IMR-90 (cell line): ENCODE measurements around the gene STK10.
A peak's percentile ranks its signal among the peaks of the same experiment; 100 is the strongest.

Experiments used
- BHLHE40 ChIP-seq: fragments of 150-350 bp; IDR thresholded peaks from 2 replicates; pipeline ENCODE4 v1.6.1; 2016; ENCODE audit warnings: mild to moderate bottlenecking, low read depth, low read length
- CEBPB ChIP-seq: IDR thresholded peaks from 2 replicates; pipeline ENCODE4 v1.6.1; 2012; ENCODE audit warnings: low read depth, low read length, improper control_type of control experiment
- CTCF ChIP-seq: conservative IDR thresholded peaks from 2 replicates; pipeline ENCODE4 v1.5.1; 2012; ENCODE audit warnings: mild to moderate bottlenecking, low read depth, low read length, improper control_type of control experiment
- FOS ChIP-seq: fragments of 150-350 bp; IDR thresholded peaks from 2 replicates; pipeline ENCODE4 v1.6.1; 2016; ENCODE audit warnings: low read depth, low read length
- MAFK ChIP-seq: IDR thresholded peaks from 2 replicates; pipeline ENCODE4 v1.6.1; 2012; ENCODE audit warnings: low read depth, low read length, improper control_type of control experiment
- MAZ ChIP-seq: IDR thresholded peaks from 2 replicates; pipeline ENCODE4 v1.6.1; 2012; ENCODE audit warnings: low read depth, mild to moderate bottlenecking, low read length, improper control_type of control experiment, moderate library complexity, borderline replicate concordance
- MXI1 ChIP-seq: IDR thresholded peaks from 2 replicates; pipeline ENCODE4 v1.6.1; 2012; ENCODE audit warnings: low read depth, mild to moderate bottlenecking, low read length, moderate library complexity, borderline replicate concordance
- POLR2A ChIP-seq: IDR thresholded peaks from 2 replicates; pipeline ENCODE4 v1.6.1; 2012; ENCODE audit warnings: mild to moderate bottlenecking, low read depth, low read length
- RAD21 ChIP-seq: IDR thresholded peaks from 2 replicates; pipeline ENCODE4 v1.6.1; 2012; ENCODE audit warnings: low read length, improper control_type of control experiment
- RCOR1 ChIP-seq: IDR thresholded peaks from 2 replicates; pipeline ENCODE4 v1.6.1; 2012; ENCODE audit warnings: mild to moderate bottlenecking, low read length, improper control_type of control experiment; ENCODE audit not compliant: insufficient replicate concordance
- RFX5 ChIP-seq: IDR thresholded peaks from 2 replicates; pipeline ENCODE4 v1.8.0; 2012; ENCODE audit warnings: low read depth, mild to moderate bottlenecking, low read length, moderate library complexity
- SMC3 ChIP-seq: fragments of 150-350 bp; IDR thresholded peaks from 2 replicates; pipeline ENCODE4 v1.6.1; 2016; ENCODE audit warnings: low read depth, mild to moderate bottlenecking, antibody characterized with exemption, low read length, moderate library complexity
- USF2 ChIP-seq: fragments of 150-350 bp; IDR thresholded peaks from 2 replicates; pipeline ENCODE4 v1.6.1; 2017; ENCODE audit warnings: mild to moderate bottlenecking, antibody characterized with exemption, low read length, low read depth
- TF ChIP-seq, protein P1 (sequence below): fragments of 150-350 bp; IDR thresholded peaks from 2 replicates; pipeline ENCODE4 v1.6.1; 2016; ENCODE audit warnings: low read depth, mild to moderate bottlenecking, low read length, moderate library complexity, borderline replicate concordance

- TF ChIP-seq MAZ (no peak), CTCF (no peak), RAD21 (no peak; the same call in 1 of the 2 replicates), POLR2A (no peak), MXI1 (peak; percentile 47; the same call in 1 of the 2 replicates), CEBPB (no peak), SMC3 (no peak), RFX5 (no peak), USF2 (no peak), MAFK (no peak), RCOR1 (no peak), BHLHE40 (peak; percentile 48; the same call in 1 of the 2 replicates), FOS (no peak)
- TF ChIP-seq, protein P1, sequence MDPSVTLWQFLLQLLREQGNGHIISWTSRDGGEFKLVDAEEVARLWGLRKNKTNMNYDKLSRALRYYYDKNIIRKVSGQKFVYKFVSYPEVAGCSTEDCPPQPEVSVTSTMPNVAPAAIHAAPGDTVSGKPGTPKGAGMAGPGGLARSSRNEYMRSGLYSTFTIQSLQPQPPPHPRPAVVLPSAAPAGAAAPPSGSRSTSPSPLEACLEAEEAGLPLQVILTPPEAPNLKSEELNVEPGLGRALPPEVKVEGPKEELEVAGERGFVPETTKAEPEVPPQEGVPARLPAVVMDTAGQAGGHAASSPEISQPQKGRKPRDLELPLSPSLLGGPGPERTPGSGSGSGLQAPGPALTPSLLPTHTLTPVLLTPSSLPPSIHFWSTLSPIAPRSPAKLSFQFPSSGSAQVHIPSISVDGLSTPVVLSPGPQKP, result no peak
These were observed 80.5 kb downstream of the STK10 start for GRCh38 chr5:172107571-172107970.
